ENCODE data around the gene HSPH1.

HSPH1 gene

GRCh38 chr13:31175847-31176532, 14.3 kb upstream of the HSPH1 start:
- no peak for DNase-seq

GRCh38 chr13:31174018-31174417, 12.3 kb upstream of the HSPH1 start:
- DNase-seq, result no peak

- DNase-seq, result no peak
Measured at GRCh38 chr13:31172535-31172934, 10.8 kb upstream of the HSPH1 start.

GRCh38 chr13:31172001-31172400, 10.3 kb upstream of the HSPH1 start:
- no peak for DNase-seq

GRCh38 chr13:31168736-31169135, 7.0 kb upstream of the HSPH1 start:
- DNase-seq, result no peak

- DNase-seq, result no peak
Measured at GRCh38 chr13:31168166-31168565, 6.5 kb upstream of the HSPH1 start.

GRCh38 chr13:31167490-31167889, 5.8 kb upstream of the HSPH1 start:
- no peak for DNase-seq

- DNase-seq, result no peak
Measured at GRCh38 chr13:31166591-31166990, 4.9 kb upstream of the HSPH1 start.

GRCh38 chr13:31162151-31163008, 676 bp upstream of the HSPH1 start:
- DNase-seq, result peak; percentile 95 to 98

GRCh38 chr13:31160857-31161556, 697 bp downstream of the HSPH1 start:
- peak; percentile 76 to 79 for DNase-seq

- DNase-seq, result no peak
Measured at GRCh38 chr13:31159306-31159705, 2.4 kb downstream of the HSPH1 start.

- no peak for DNase-seq
Measured at GRCh38 chr13:31154939-31155338, 6.8 kb downstream of the HSPH1 start.

GRCh38 chr13:31151837-31152236, 9.9 kb downstream of the HSPH1 start:
- no peak for DNase-seq

GRCh38 chr13:31150315-31150985, 11.3 kb downstream of the HSPH1 start:
- no peak for DNase-seq

- no peak for DNase-seq
Measured at GRCh38 chr13:31149604-31150003, 12.1 kb downstream of the HSPH1 start.

GRCh38 chr13:31145417-31145816, 16.3 kb downstream of the HSPH1 start:
- DNase-seq, result no peak

- DNase-seq, result no peak
Measured at GRCh38 chr13:31138515-31138914, 23.2 kb downstream of the HSPH1 start.

- DNase-seq, result no peak
Measured at GRCh38 chr13:31136724-31137123, 25.0 kb downstream of the HSPH1 start.

- no peak for DNase-seq
Measured at GRCh38 chr13:31134039-31134711, 27.5 kb downstream of the HSPH1 start.

- no peak for DNase-seq
Measured at GRCh38 chr13:31133621-31134020, 28.1 kb downstream of the HSPH1 start.

- no peak for DNase-seq
Measured at GRCh38 chr13:31131470-31131961, 30.2 kb downstream of the HSPH1 start.

- no peak for DNase-seq
Measured at GRCh38 chr13:31129419-31129818, 32.3 kb downstream of the HSPH1 start.

All from activated T-cell treated with anti-CD3 and anti-CD28 coated beads, Interleukin-2, amount 50 U/mL, for 48 hours (primary cell).